HepG2 (cell line): ENCODE data around the gene ORC3. TPM values are rescaled to one million over a fixed set of nuclear protein-coding genes. Genes with fewer than 3 reads are reported as not detected.
A peak's percentile ranks its signal among the peaks of the same experiment; 100 is the strongest.

ENCODE experiments used
- ATF5 ChIP-seq: sonication (generic); formaldehyde crosslinking; IDR thresholded peaks from 2 replicates; pipeline ENCODE4 v1.4.0; 2020; ENCODE audit warnings: mild to moderate bottlenecking, low read depth, missing genetic modification reagents
- BRD4 ChIP-seq: sonication (generic); formaldehyde crosslinking; IDR thresholded peaks from 2 replicates; pipeline ENCODE4 v1.4.0; 2020; ENCODE audit warnings: missing genetic modification reagents
- FOSL1 ChIP-seq: sonication (generic); formaldehyde crosslinking; IDR thresholded peaks from 2 replicates; pipeline ENCODE4 v1.9.0; 2021; ENCODE audit warnings: missing genetic modification reagents, borderline replicate concordance
- FOXK2 ChIP-seq: fragments of 450-650 bp; IDR thresholded peaks from 2 replicates; pipeline ENCODE4 v1.6.1; 2016
- FOXP4 ChIP-seq: sonication (generic); formaldehyde crosslinking; IDR thresholded peaks from 2 replicates; pipeline ENCODE4 v1.4.0; 2020; ENCODE audit warnings: missing genetic modification reagents
- GLI4 ChIP-seq: sonication (generic); formaldehyde crosslinking; IDR thresholded peaks from 2 replicates; pipeline ENCODE4 v1.5.1; 2020; ENCODE audit warnings: missing genetic modification reagents, mild to moderate bottlenecking, moderate library complexity, borderline replicate concordance
- HNRNPUL1 ChIP-seq: fragments of 200-400 bp; formaldehyde crosslinking; IDR thresholded peaks from 2 replicates; pipeline ENCODE4 v1.6.1; 2017; ENCODE audit warnings: low read depth, mild to moderate bottlenecking, low read length, moderate library complexity
- KMT2A ChIP-seq: sonication (generic); formaldehyde crosslinking; IDR thresholded peaks from 2 replicates; pipeline ENCODE4 v1.4.0; 2020; ENCODE audit warnings: missing genetic modification reagents
- LBX2 ChIP-seq: sonication (generic); formaldehyde crosslinking; IDR thresholded peaks from 2 replicates; pipeline ENCODE4 v1.5.0; 2020; ENCODE audit warnings: missing genetic modification reagents, mild to moderate bottlenecking, borderline replicate concordance
- MAFK ChIP-seq, 2 experiments: IDR thresholded peaks in 1 of 2; conservative IDR thresholded peaks in 1 of 2; 2 replicates each; pipeline ENCODE4 v1.6.1; 2011; ENCODE audit warnings: improper control_type of control experiment in 2 of 2, low read length in 2 of 2
- MEIS2 ChIP-seq: sonication (generic); formaldehyde crosslinking; IDR thresholded peaks from 2 replicates; pipeline ENCODE4 v1.9.0; 2021; ENCODE audit warnings: mild to moderate bottlenecking, missing genetic modification reagents
- RBFOX2 ChIP-seq: fragments of 200-400 bp; formaldehyde crosslinking; IDR thresholded peaks from 2 replicates; pipeline ENCODE4 v1.6.1; 2017; ENCODE audit warnings: low read depth, mild to moderate bottlenecking, low read length
- RBM22 ChIP-seq: fragments of 200-400 bp; formaldehyde crosslinking; optimal IDR thresholded peaks from 2 replicates; pipeline ENCODE3; 2017; ENCODE audit warnings: mild to moderate bottlenecking, low read length, moderate library complexity
- SALL1 ChIP-seq: sonication (generic); formaldehyde crosslinking; IDR thresholded peaks from 2 replicates; pipeline ENCODE4 v1.8.0; 2022; ENCODE audit warnings: mild to moderate bottlenecking, missing genetic modification reagents
- SMAD1 ChIP-seq: sonication (generic); formaldehyde crosslinking; IDR thresholded peaks from 2 replicates; pipeline ENCODE4 v1.4.0; 2020; ENCODE audit warnings: missing genetic modification reagents, low read depth, mild to moderate bottlenecking, borderline replicate concordance
- SNAI1 ChIP-seq: sonication (generic); formaldehyde crosslinking; IDR thresholded peaks from 2 replicates; pipeline ENCODE4 v1.5.0; 2020; ENCODE audit warnings: mild to moderate bottlenecking, missing genetic modification reagents, borderline replicate concordance
- SP4 ChIP-seq: sonication (generic); formaldehyde crosslinking; IDR thresholded peaks from 2 replicates; pipeline ENCODE4 v1.8.1; 2023; ENCODE audit warnings: mild to moderate bottlenecking, missing genetic modification reagents
- TAF15 ChIP-seq: fragments of 200-400 bp; formaldehyde crosslinking; IDR thresholded peaks from one replicate; pipeline ENCODE4 v1.6.1; 2018; ENCODE audit warnings: mild to moderate bottlenecking, low read depth, low read length; ENCODE audit not compliant: poor library complexity, severe bottlenecking
- TBX3 ChIP-seq: fragments of 450-650 bp; IDR thresholded peaks from 2 replicates; pipeline ENCODE4 v1.6.1; 2017; ENCODE audit warnings: antibody characterized with exemption, mild to moderate bottlenecking, inconsistent platforms, borderline replicate concordance
- YEATS4 ChIP-seq: sonication (generic); formaldehyde crosslinking; IDR thresholded peaks from 2 replicates; pipeline ENCODE4 v1.4.0; 2020; ENCODE audit warnings: missing genetic modification reagents, borderline replicate concordance
- ZFP62 ChIP-seq: sonication (generic); formaldehyde crosslinking; IDR thresholded peaks from 2 replicates; pipeline ENCODE4 v1.4.0; 2020; ENCODE audit warnings: missing genetic modification reagents
- ZFP90 ChIP-seq: sonication (generic); formaldehyde crosslinking; IDR thresholded peaks from 2 replicates; pipeline ENCODE4 v1.8.0; 2022; ENCODE audit warnings: missing genetic modification reagents, mild to moderate bottlenecking, inconsistent platforms, borderline replicate concordance
- ZGPAT ChIP-seq: IDR thresholded peaks from 2 replicates; pipeline ENCODE4 v1.6.1; 2016; ENCODE audit warnings: mild to moderate bottlenecking
- ZNF337 ChIP-seq: sonication (generic); formaldehyde crosslinking; IDR thresholded peaks from 2 replicates; pipeline ENCODE4 v1.5.1; 2020; ENCODE audit warnings: missing genetic modification reagents, low read depth, mild to moderate bottlenecking, borderline replicate concordance
- ZNF33B ChIP-seq: sonication (generic); formaldehyde crosslinking; IDR thresholded peaks from 2 replicates; pipeline ENCODE4 v1.5.1; 2020; ENCODE audit warnings: mild to moderate bottlenecking, missing genetic modification reagents
- ZNF382 ChIP-seq: sonication (generic); formaldehyde crosslinking; IDR thresholded peaks from 2 replicates; pipeline ENCODE4 v1.5.0; 2020; ENCODE audit warnings: missing genetic modification reagents, mild to moderate bottlenecking, borderline replicate concordance
- ZNF816 ChIP-seq: sonication (generic); formaldehyde crosslinking; IDR thresholded peaks from 2 replicates; pipeline ENCODE4 v1.8.0; 2022; ENCODE audit warnings: missing genetic modification reagents, mild to moderate bottlenecking, borderline replicate concordance
- polyA plus RNA-seq, 8 experiments: library from polyadenylated mRNA; depleted of rRNA in 3 of 8; stranded (reverse) in 7 of 8; unstranded in 1 of 8; fragments of >200 nt; fragmentation: Illumina TruSeq in 4 of 8; extraction: Trizol in 4 of 8; gene quantifications; 2 replicates each; pipeline versions ENCODE4 v1.2.1 to v1.2.3, GENCODE V29; 2011 to 2016; ENCODE audit warnings: low read depth in 4 of 8, missing spikeins in 1 of 8, mixed read lengths in 1 of 8; ENCODE audit not compliant: insufficient read depth in 1 of 8
- total RNA-seq, 5 experiments: library from RNA; depleted of rRNA; stranded (reverse); fragments of >200 nt; fragmentation: Illumina TruSeq; extraction: Trizol; gene quantifications; 2 replicates each; pipeline ENCODE4 v1.2.3, GENCODE V29; 2016; ENCODE audit warnings: low read depth in 1 of 5

Gene ORC3
- total and polyA plus RNA-seq, 2 of the 13 experiments (the other 11 are each of a cell fraction or from before 2014, with no cell fraction given) = 21.8 to 43.5 TPM

- TF ChIP-seq ZNF33B (0 out of 2 replicates have a peak, but pooled peaks have one; percentile 28), ZGPAT (peak; percentile 99), ZNF337 (no peak), KMT2A (CRISPR knock-in tag) (peak; percentile 72), ZNF382 (CRISPR knock-in tag) (no peak), FOXP4 (peak; percentile 100), SALL1 (peak; percentile 94; the same call in 1 of the 2 replicates), MAFK (conservative IDR thresholded peaks at IDR 0.05 in 1 of 2, IDR thresholded peaks at IDR 0.05 in 1 of 2; ENCODE audit: low read length in 2 of 2) (no peak), ATF5 (CRISPR knock-in tag) (no peak), GLI4 (no peak), RBM22 (peak; percentile 96), TBX3 (peak; percentile 89; the same call in 1 of the 2 replicates), RBFOX2 (no peak), ZFP90 (peak; percentile 62), FOXK2 (peak; percentile 67; the same call in 1 of the 2 replicates), HNRNPUL1 (no peak), YEATS4 (CRISPR knock-in tag) (0 out of 2 replicates have a peak, but pooled peaks have one; percentile 46), TAF15 (no peak), SNAI1 (peak; percentile 70; the same call in 1 of the 2 replicates), SMAD1 (no peak), ZFP62 (CRISPR knock-in tag) (no peak), LBX2 (CRISPR knock-in tag) (no peak), SP4 (CRISPR knock-in tag) (peak; percentile 27; the same call in 1 of the 2 replicates), FOSL1 (no peak), ZNF816 (no peak), MEIS2 (peak; percentile 93), BRD4 (CRISPR knock-in tag) (peak; percentile 59; the same call in 1 of the 2 replicates)
These were observed 81.7 kb downstream of the ORC3 start (continued) for GRCh38 chr6:87671555-87672029.
